IPS DF 4.7 (cell line): ENCODE results near the gene EOLA1.
"Not testable (repeated sequence)": the region's sequence is repeated elsewhere in the genome, so short reads cannot be mapped to it uniquely, and the experiment has no call there.

Source experiments
- DNase-seq: peaks from one replicate; pipeline ENCODE4 v3.0.0-alpha.2; 2013; ENCODE audit warnings: low spot score; ENCODE audit errors: extremely low read depth

Gene EOLA1

DNA sequence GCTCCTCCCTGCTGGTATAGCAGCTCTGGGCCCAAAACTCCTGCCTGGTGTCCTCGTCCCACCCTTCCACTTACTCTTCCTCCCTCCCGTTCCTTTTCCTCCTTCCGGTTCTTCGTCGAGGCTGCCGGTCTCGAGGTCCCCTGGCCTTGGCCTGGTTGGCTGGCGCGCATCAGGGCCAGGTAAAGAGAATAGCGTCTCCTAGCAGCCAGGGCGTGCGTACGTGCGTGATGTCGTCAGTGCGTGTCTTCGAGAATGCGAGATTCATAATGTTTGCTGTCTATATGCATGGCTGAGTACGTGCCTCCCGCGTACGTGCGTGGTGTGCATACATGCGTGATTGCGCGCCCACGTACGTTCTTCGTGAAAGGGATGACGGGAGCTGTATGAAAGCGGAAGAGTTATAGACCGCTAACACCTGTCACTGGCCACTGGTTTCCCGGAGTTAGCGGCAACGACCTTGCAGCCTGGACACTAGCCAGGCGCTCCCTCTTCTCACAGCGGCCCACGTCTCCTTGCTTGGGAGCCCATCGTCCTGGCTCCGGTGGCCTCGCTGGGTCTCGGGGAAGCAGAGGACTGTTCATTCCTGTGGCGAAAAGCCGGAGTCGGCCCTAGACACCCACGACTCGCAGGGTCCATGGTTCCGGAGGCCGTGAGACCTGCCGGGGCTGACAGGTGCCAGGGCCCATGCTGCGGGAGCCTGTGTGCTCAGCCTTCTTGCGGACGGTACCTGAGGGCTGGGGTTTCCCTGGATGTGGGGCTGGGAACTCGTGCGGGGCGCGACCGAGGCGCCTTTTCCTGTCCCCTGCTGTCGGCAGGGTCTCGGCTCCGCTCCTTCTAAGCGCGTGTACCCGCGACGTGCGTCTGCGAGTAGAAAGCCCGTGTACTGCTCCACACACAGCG lies at the start of gene EOLA1:
EOLA1 (plus strand) TSS at position 392 of the 900 bp plus-strand sequence. CDS start 4,619 bp downstream, outside the sequence.
- no peak for DNase-seq

DNA sequence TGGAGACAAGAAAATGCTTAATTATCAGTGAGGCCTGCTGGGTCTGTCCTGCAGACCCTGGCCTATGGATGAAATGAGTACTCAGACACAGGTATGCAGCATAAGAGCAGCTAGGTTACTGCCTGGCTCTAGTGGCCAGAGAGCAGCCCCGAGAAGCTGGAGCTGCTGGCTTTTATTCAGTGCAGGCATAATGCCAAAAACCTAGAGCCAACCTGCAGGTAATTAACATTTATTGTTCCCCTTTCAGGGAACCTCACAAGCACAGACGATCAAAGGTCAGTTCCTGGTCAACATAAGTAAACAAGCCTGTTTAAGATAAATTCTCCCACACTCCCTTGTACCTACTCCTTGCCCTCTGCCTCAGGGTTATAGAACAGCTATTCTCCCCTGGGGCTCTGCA lies 49.0 kb upstream of the EOLA1 start:
- DNase-seq = no peak

DNA sequence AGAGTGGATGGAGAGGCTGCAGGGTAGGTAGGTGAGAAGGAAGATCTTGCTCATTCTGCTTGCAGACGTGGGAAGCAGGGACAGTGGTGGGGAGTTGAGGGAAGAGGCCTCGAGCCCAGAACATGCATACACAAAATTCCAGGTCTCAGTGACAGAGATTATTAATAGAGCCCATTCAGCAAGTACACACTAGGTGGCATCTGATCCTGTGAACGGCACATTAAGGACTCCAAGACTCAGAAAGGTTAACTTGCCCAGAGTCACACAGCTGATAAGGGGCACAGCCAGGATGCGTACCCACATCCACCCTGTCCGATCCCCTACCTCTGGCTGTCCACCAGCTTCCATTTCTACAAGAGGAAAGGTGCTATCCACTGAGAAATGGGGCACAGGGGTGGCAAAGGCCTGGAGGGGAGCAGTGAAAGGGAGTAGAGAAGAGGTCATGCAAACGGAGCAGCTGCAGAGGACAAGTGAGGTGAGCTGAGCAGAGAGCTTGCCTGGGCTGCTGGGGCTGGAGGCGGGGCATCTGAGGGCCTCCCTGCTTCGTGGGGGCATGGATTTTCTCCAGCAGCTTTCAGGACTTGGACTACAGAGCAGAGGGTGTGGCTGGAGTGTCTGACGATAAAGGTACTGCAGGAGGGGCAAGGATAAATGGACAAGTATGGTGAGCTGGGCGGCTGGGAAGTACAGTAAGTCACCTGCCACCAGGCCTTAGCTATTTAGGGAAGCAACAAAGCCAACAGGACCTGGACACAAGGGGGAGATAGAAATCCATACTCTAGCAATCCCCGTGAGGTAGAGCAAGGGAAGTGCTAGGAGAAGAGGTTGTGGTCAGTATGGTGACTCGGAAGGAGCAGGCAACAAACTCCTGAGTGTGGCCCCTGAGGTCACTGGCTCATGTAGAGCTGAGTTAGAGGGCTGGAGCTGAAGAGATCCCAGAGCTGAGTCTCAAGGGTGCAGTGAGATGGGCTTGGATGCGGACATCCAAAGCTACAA lies 46.9 kb upstream of the EOLA1 start:
- DNase-seq = no peak

DNA sequence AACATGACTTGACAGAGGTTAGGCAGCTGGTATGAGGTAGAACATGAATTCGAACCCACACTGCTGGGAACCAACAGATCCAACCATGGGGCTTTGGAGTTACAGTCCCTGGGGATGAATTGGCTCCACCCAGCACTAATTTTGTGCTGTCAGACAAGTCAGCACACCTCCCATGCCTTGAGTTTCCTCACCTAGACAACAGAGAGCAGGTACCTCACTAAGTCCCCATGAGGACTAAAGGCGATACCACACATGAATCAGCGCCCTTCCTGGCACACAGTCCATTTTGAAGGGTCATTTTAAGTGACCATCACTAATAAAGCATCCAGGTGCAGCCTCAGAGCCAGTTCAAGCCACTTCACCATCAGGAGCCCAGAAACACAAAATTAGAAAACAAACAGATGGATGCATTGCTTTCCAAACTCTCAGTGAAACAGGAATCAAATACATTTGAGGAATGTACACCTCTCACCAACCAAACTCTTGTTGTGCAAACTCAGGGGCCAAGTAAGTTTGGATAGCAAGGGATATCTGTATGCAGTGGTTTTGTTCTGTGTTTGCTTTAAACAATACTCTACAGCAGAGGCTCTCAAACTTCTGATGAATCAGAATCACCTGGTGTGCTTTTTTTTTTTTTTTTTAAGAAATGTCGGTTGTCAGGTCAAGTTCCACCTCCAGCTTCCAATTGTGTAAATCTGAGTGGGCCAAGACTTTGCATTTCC lies 45.8 kb upstream of the EOLA1 start:
- DNase-seq = no peak

DNA sequence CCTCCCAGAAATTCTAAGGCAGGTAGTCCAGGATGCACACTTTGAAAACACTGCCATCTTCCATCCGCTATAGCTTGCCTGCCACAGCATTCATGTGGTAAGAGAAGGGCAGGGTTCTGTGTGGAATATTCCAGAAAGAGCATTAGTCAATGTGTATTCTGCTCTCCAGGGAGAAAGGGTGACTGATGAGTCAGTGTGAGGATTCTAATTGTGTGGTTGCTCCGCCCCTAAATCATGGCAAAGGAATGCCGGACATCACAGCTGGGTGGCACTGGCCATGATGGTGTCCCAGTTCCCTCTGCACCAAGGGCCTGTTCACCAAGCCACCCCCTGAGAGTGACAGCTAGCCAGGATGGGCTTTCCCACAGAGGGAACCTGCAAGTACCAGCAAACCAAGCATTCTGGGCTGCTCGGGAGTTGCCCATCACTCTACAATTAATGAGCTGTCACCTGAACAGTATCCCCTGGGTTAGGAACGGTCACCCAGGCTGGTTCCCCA lies 45.2 kb upstream of the EOLA1 start:
- DNase-seq = no peak

DNA sequence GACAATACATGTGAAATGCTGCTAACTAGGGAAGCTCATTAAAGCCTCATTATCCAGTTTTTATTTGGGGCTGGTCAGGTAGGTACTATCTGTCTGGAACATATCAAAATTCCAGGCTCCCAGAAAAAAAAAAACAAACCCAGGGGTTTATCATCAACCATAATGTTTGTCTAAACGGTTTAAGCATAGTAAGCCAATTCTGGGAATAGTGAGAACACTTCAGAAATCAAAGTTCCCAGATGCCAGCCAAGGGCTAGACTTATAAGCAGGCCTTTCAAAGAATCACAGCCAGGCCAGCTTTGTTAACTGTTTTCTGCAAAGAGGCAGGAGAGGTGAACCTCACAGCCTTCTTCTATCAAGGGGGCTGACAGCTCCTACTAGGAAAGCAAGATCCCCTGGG lies 43.8 kb upstream of the EOLA1 start:
- DNase-seq = no peak

DNA sequence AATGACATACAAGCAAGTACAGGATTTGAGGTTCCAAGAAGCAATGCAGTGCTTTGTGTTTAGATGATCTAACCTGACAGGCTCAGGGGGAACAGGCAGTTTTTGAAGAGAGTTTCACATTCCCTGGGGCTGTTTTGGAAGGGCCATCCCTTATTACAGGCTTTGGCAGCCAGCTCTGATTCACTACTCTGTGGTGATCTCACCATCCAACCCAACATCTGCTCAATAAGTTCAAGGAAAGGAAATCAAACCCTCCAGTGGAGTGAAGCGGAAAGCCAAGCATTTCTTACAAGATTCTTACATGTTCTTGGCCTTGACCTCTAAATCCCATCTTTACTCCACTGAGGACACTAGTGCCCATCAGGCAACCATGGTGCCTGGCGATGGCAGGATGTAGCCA lies 43.2 kb upstream of the EOLA1 start:
- DNase-seq = no peak

DNA sequence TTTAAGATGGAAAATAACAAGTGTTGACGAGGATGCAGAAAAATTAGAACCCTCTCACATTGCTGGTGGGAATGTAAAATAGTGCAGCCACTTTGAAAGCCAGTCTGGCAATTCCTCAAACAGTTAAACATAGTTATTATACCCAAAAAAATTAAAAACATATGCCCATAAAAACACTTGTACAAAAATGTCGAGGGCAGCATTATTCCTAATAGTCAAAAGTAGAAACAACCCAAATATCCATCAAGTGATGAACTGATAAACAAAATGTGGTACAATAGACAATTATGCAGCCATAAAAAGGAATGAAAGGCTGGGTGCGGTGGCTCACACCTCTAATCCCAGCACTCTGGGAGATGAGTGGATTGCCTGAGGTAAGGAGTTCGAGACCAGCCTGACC lies 42.0 kb upstream of the EOLA1 start:
- no peak for DNase-seq

DNA sequence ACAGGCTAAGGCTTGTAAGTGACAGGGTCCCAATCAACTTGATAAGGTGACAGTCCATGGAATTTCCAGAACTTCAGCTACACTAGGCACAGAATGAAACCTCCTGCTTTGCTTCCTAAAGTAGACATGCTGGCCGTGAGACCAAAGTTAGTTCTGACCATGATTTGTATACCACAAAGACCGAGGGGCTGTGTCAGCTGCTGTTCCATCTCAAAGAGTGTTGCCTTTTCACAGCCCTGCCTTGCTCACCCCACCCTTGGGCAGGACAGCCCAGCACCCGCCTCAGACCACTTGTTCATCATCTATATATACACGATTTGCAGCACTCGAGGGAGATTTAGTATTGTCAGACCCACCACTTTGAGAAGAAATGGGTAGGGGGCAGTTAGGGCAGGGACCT lies 41.0 kb upstream of the EOLA1 start:
- no peak for DNase-seq

DNA sequence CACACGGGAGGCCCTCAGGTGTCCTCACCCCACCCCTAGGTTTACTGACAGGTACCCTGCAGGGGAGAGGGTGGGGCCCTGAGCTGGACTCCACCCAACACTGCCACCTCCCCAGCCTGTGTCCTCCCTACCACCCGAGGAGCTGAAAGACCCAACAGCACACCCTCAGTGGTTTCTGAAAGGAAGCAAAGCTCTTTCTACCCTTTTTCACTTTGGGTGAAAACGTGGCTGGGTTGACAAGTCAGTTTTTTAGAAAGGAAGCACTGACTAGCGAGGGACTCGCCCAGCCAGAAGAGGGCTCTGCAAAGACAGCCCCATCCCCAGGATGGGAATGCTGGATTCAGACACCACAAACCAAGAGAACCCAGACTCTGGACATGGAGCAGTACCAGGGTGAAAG lies 37.9 kb upstream of the EOLA1 start:
- DNase-seq = not testable (repeated sequence)

DNA sequence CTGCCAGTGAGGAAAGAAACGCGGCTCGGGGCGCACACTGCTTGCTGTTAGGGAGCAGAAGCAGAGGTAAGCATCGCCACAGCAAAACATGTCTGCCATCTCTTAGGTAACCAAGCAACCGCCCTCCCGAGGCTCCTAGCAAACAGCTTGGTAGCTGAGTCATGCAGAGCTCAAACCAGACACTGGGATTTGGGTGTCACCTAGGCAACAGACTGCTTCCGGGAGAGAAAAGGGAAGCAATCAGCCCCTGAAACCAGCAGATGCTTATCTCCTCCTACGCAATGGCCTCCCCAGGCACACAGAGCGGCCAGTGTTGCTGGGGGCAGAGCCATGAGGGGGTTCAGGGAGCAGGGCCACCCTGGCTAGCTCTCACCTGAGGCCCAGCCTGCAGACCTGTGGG lies 37.4 kb upstream of the EOLA1 start:
- not testable (repeated sequence) for DNase-seq

DNA sequence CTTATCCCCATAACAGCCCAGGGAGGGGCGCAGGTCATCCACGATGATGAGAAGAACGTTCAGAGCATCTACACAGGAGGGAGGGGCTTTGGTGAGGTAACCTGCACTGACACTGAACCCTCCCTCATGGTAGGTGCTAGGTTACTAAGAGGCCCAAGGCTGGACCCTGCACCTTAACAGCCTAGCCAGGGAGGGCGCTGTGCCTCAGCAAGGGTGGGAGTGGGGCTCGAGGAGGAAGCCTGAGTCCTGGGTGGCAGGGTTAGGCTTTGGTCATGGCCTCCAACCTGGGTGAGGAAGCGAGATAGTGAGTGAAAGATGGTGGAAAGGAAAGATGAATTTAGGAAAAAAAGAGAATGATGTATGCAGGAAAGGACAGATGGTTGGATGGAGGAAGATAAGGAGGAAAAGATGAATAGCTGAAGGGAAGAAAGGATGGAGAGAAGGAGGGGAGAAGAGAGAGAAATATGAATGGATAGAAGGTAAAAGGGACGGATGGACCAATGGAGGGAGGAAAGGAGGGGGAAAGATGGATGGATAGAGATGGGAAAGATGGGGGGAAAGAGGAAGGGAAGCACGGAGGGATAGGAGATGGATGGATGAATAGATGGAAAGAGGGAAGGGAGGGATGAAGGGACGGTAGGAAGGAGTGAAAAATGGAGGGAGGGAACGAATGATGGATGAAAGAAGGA lies 36.4 kb upstream of the EOLA1 start:
- no peak for DNase-seq

DNA sequence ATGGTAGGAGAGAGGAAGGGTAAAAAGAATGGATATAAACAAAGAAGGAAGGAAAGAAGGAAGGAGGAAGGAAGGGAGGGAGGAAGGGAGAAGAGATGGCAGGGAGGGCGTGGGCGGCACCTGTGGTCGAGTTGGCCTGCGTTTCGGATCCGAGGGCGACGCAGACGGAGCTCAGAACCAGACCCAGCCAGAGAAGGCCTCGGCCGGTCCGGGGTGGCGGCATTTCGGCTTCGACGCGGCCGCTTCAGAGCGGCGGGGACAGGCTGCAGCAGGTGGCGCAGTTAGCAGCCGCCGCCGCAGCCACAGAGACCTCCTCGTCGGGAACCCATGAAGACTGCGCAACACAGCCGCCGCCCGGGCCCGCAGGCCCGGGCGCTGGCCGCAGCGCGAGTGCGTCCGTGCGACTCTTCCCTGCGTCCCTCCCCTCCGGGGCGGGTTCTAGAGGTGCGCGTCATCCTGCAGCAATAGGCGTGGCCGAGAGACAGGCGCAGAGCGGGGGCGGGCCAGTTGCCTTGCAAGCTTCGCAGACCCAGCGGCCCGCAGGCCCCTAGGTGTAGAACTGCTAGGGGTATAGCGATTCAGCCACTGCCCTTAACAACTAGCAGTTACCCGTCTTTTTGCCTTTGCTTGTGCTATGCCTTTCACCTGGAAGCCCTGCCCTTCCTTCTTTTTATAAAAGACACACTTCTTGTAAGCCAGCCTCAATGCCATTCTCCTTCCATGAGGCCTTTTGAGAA lies 35.7 kb upstream of the EOLA1 start, which contains the start of gene IDS:
IDS (minus strand) TSS at position 392 of the 737 bp plus-strand sequence; CDS start at position 223, 169 bp downstream.
- DNase-seq = no peak

DNA sequence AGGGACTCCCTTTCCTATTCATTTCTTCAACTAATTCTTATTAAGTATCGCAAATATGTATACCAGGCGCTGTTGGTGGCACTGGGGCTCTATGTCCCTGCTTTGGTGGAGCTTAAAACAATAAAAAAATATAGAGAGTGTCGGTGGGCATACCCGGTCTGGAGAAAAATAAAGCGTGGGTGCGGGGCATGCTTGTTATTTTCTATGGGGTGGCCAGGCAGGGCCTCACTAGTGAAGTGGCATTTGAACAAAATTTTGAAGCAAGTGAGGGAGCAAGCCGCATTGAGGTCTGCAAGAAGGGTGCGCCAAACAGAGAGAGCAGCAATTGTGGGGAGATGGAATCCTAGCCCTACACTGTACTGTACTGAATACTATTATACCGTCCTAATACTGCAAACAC lies 35.1 kb upstream of the EOLA1 start:
- DNase-seq = no peak

DNA sequence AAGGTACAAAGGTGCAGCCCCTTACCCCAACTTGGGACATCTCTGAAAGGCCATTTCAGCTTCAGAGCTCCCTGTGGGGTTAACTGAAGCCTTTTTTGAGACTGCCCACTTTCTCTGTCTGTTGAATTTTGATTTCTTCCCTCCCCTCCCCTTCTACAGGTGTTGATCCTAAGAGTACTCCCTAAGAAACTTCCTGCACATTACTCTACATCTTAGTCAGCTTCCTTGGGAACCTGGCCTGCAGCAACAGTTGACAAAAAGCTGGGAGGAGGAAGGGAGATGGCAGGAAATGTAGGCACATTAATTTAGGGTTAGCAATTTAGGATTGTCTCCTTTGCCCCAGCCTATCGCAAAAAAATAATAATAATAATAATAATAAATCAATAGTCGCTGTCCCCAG lies 34.5 kb upstream of the EOLA1 start:
- DNase-seq = no peak

DNA sequence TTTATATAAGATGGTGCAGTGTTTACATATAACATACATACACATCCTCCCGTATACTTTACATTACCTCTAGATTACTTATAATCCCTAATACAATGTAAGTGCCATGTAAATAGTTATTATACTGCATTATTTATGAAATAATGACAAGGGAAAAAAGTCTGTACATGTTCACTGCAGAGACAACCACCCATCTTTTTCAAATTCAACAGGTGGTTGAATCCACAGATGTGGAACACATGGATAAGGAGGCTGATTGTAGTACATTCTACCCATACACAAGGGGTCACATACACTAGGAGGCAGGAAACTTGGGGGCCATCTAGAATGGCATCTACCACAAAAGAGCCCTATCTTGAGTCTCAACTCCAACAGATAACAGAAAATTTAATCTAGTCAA lies 32.3 kb upstream of the EOLA1 start:
- no peak for DNase-seq

DNA sequence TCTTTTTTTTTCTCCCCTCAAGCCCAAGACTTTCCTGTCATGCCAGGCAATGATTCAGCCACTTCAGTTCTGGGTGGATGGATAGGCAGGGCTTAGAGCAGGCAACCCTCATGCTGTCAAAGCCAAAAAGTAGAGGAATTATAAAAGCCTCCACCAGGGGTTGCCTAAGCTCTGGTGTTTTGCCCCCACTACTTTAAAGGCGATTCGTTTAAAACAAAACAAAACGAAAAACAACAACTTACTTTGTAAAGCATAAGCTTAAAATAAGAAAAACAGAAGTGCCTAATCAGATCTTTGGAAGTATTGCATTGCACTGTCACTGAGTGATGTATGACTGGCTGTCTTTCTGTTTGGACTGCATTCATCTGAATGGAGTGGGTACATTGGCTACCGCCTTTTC lies 30.4 kb upstream of the EOLA1 start:
- no peak for DNase-seq

DNA sequence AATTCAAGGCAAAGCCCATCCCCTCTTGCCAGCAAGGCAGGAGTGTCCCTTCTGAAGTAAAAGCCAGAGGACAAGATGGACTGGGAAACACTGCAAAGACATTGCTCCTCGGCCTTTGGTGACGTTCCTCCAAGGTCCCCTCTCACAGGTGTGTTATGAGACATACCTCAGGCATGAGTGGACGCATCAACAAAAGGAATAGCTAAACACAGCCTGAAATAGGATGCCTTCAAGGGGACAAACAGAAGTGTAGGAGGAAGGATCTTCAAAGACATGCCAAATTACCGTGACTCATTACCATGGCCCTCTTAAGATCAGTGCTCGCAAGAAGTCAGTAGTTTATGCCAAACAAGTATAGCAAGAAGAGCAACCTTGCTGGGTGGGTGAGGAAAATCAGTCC lies 29.7 kb upstream of the EOLA1 start:
- no peak for DNase-seq

DNA sequence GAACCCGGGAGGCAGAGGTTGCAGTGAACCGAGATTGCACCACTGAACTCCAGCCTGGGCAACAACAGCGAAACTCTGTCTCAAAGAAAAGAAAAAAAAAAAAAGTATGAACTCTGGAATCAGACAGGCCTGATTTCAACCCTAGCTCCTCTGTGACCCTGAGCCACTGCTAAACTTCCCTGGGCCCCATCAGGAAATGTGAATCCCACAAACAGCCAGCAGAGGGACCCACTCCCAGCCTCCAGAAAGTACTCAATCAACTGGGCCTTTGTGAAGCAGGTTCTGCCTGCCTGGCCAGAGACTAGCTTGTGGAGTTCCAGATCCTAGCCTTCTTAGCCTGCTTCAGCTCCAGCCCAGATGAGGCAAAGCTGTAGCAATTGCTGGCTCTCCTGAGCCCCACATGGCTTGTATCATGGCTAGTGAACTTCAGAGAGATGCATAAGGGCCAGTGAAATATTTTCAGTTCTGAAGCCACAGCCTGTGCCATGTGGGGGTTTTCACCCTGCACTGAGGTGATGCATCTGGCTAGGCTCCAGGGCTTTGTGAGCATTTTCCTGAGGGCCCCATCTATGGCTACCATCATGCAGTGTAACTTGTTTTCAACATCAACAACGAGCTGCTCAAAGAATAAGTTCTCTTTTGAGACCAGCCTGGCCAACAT lies 28.5 kb upstream of the EOLA1 start:
- no peak for DNase-seq
